GM21619 (cell line): ENCODE results near the gene THBS3.
A peak's percentile ranks its signal among the peaks of the same experiment; 100 is the strongest.
"Not testable (repeated sequence)": the region's sequence is repeated elsewhere in the genome, so short reads cannot be mapped to it uniquely, and the experiment has no call there.

Experiments used
- ATAC-seq: cut with Tn5 transposase; IDR thresholded peaks from one replicate; pipeline ENCODE4 v1.9.1; 2021; ENCODE audit not compliant: unreplicated experiment

The THBS3 gene

GRCh38 chr1:155175281-155175926 is 32.3 kb downstream of the THBS3 start:
- ATAC-seq = no peak

- ATAC-seq = no peak
These were observed 33.1 kb downstream of the THBS3 start for GRCh38 chr1:155174324-155175280.

- ATAC-seq = peak; percentile 9
These were observed 34.0 kb downstream of the THBS3 start, which contains the start of gene TRIM46 for GRCh38 chr1:155173478-155174323. TSS of gene TRIM46 (plus strand) at chr1:155173849. CDS start at chr1:155173967, 118 bp downstream.

- peak; percentile 73 for ATAC-seq
These were observed 34.8 kb downstream of the THBS3 start, which contains the start of gene KRTCAP2 for GRCh38 chr1:155172732-155173477. TSS of gene KRTCAP2 (minus strand) at chr1:155173304. CDS start at chr1:155173224, 80 bp downstream.

GRCh38 chr1:155171836-155172731 is 35.6 kb downstream of the THBS3 start:
- no peak for ATAC-seq

GRCh38 chr1:155170806-155171205 is 36.9 kb downstream of the THBS3 start:
- no peak for ATAC-seq

GRCh38 chr1:155170101-155170785 is 37.5 kb downstream of the THBS3 start:
- no peak for ATAC-seq

GRCh38 chr1:155169541-155169940 is 38.2 kb downstream of the THBS3 start:
- no peak for ATAC-seq

GRCh38 chr1:155168456-155169210 is 39.1 kb downstream of the THBS3 start:
- ATAC-seq = no peak

- ATAC-seq = not testable (repeated sequence)
These were observed 39.6 kb downstream of the THBS3 start for GRCh38 chr1:155168105-155168445.

- no peak for ATAC-seq
These were observed 40.3 kb downstream of the THBS3 start for GRCh38 chr1:155167166-155168104.

- ATAC-seq = no peak
These were observed 41.1 kb downstream of the THBS3 start for GRCh38 chr1:155166471-155167165.

GRCh38 chr1:155166051-155166470 is 41.6 kb downstream of the THBS3 start:
- ATAC-seq = no peak

GRCh38 chr1:155164625-155165024 is 43.1 kb downstream of the THBS3 start:
- not testable (repeated sequence) for ATAC-seq

- ATAC-seq = not testable (repeated sequence)
These were observed 43.9 kb downstream of the THBS3 start for GRCh38 chr1:155163785-155164184.

GRCh38 chr1:155162631-155163030 is 45.1 kb downstream of the THBS3 start:
- not testable (repeated sequence) for ATAC-seq
